IPS-11a (cell line): ENCODE results near the gene VSTM4.

Experiments used
- H3K4me3 ChIP-seq: one replicate; pipeline ENCODE4 v1.5.1; 2013; ENCODE audit warnings: low read depth, low read length, control low read depth

VSTM4 gene

GRCh38 chr10:49011756-49012155 is 103.6 kb downstream of the VSTM4 start:
- H3K4me3 ChIP-seq: no peak overlapping the region

- no peak overlapping the region for H3K4me3 ChIP-seq
Observed at GRCh38 chr10:49010865-49011264, 104.5 kb downstream of the VSTM4 start.

GRCh38 chr10:49010295-49010694 is 105.0 kb downstream of the VSTM4 start:
- no peak overlapping the region for H3K4me3 ChIP-seq

GRCh38 chr10:49009199-49009979 is 105.9 kb downstream of the VSTM4 start:
- no peak overlapping the region for H3K4me3 ChIP-seq

- H3K4me3 ChIP-seq: no peak overlapping the region
Observed at GRCh38 chr10:49008505-49009198, 106.7 kb downstream of the VSTM4 start.

GRCh38 chr10:49008091-49008490 is 107.2 kb downstream of the VSTM4 start:
- H3K4me3 ChIP-seq: no peak overlapping the region

- no peak overlapping the region for H3K4me3 ChIP-seq
Observed at GRCh38 chr10:49007129-49007528, 108.2 kb downstream of the VSTM4 start.

GRCh38 chr10:49005270-49005669 is 110.1 kb downstream of the VSTM4 start:
- no peak overlapping the region for H3K4me3 ChIP-seq

- H3K4me3 ChIP-seq: no peak overlapping the region
Observed at GRCh38 chr10:49001870-49002672, 113.3 kb downstream of the VSTM4 start.

- no peak overlapping the region for H3K4me3 ChIP-seq
Observed at GRCh38 chr10:49001402-49001801, 113.9 kb downstream of the VSTM4 start.

- H3K4me3 ChIP-seq: no peak overlapping the region
Observed at GRCh38 chr10:49000437-49001398, 114.6 kb downstream of the VSTM4 start.

GRCh38 chr10:48999346-48999745 is 116.0 kb downstream of the VSTM4 start:
- no peak overlapping the region for H3K4me3 ChIP-seq

GRCh38 chr10:48996329-48996728 is 119.0 kb downstream of the VSTM4 start:
- H3K4me3 ChIP-seq: no peak overlapping the region

GRCh38 chr10:48993627-48994026 is 121.7 kb downstream of the VSTM4 start:
- H3K4me3 ChIP-seq: no peak overlapping the region

GRCh38 chr10:48990226-48990625 is 125.1 kb downstream of the VSTM4 start:
- H3K4me3 ChIP-seq: no peak overlapping the region

GRCh38 chr10:48985621-48986158 is 129.6 kb downstream of the VSTM4 start:
- no peak overlapping the region for H3K4me3 ChIP-seq

- no peak overlapping the region for H3K4me3 ChIP-seq
Observed at GRCh38 chr10:48983648-48984351, 131.5 kb downstream of the VSTM4 start.

- H3K4me3 ChIP-seq: no peak overlapping the region
Observed at GRCh38 chr10:48982584-48982983, 132.7 kb downstream of the VSTM4 start.

- no peak overlapping the region for H3K4me3 ChIP-seq
Observed at GRCh38 chr10:48981310-48981907, 133.9 kb downstream of the VSTM4 start.
